ENCODE measurements around the gene TENM4. TPM values are rescaled to one million over a fixed set of nuclear protein-coding genes. Genes with fewer than 3 reads are reported as not detected.

Gene TENM4
- total and polyA plus RNA-seq, 2 of the 13 experiments (the other 11 are each of a cell fraction or from before 2014, with no cell fraction given) = not detected

GRCh38 chr11:78800096-78800690, 640.6 kb downstream of the TENM4 start:
- BruUV-seq (replicated peaks) = no TSS peak
- intact Hi-C loops (cut with micrococcal nuclease; ENCODE audit: unreplicated experiment) (no loop called here), in situ Hi-C loops (cut with HindIII; ENCODE audit: extremely low pct_ligation_motif_present, low pct_unique_long_range_greater_than_20kb) (no loop called here)
- CTCF ChIA-PET (ENCODE audit: low intra/inter-chr PET ratio, low total read pairs) = no interaction called here
- no peaks in the 10 kb centered on the region; a peak in 2 of 5 replicates for H3K27me3 ChIP-seq (ENCODE audit: control insufficient read depth in 1 of 2, insufficient read depth in 2 of 2, low read length in 2 of 2)
- ATAC-seq (no peak), DNase-seq (ENCODE audit: low spot score) (no peak), FAIRE-seq (no peak)
- H2AFZ ChIP-seq (ENCODE audit: low read length) = no peak overlapping the region
- H3K36me3 ChIP-seq (replicated peaks in 1 of 2; ENCODE audit: control insufficient read depth in 1 of 2, insufficient read depth in 2 of 2, low read length in 2 of 2) = no peaks in the 10 kb centered on the region
- 11% methylated on average over 4 of the region's 4 CpGs for WGBS (ENCODE audit: low lambda C conversion rate)
- no peak overlapping the region for H3K27ac ChIP-seq (ENCODE audit: extremely low read length, insufficient read depth, low read length)
- TF ChIP-seq NFRKB (IDR thresholded peaks at IDR 0.05) = no peak
- TF ChIP-seq ZNF367 (CRISPR knock-in tag; IDR thresholded peaks at IDR 0.05; ENCODE audit: borderline replicate concordance) = no peak
- TF ChIP-seq ESRRA (CRISPR knock-in tag; IDR thresholded peaks at IDR 0.05; ENCODE audit: low read depth) = no peak
- no peak for TF ChIP-seq IRX3 (CRISPR knock-in tag; IDR thresholded peaks at IDR 0.05; ENCODE audit: borderline replicate concordance, low read depth)
- no peak for TF ChIP-seq NFE2 (CRISPR knock-in tag; IDR thresholded peaks at IDR 0.05)
- TF ChIP-seq SALL1 (CRISPR knock-in tag; IDR thresholded peaks at IDR 0.05) = no peak
- no peak for TF ChIP-seq HMG20B (CRISPR knock-in tag; conservative IDR thresholded peaks at IDR 0.05)
- TF ChIP-seq ZNF503 (CRISPR knock-in tag; IDR thresholded peaks at IDR 0.05) = no peak
- TF ChIP-seq SYNCRIP (IDR thresholded peaks at IDR 0.05; ENCODE audit: insufficient read depth, low read depth, low read length) = no peak
- TF ChIP-seq GPN1 (CRISPR knock-in tag; IDR thresholded peaks at IDR 0.05; ENCODE audit: borderline replicate concordance) = no peak
- TF ChIP-seq MLX (CRISPR knock-in tag; IDR thresholded peaks at IDR 0.05) = no peak
- POLR2A ChIA-PET = no interaction called here
- no peak overlapping the region for H3K4me2 ChIP-seq (ENCODE audit: low read depth, low read length)
- H3K79me2 ChIP-seq (ENCODE audit: insufficient read depth, low read length) = no peaks in the 10 kb centered on the region
- no peak overlapping the region for H3K4me3 ChIP-seq (replicated peaks in 1 of 3; ENCODE audit: insufficient read depth in 1 of 3, low read depth in 2 of 3, low read length in 3 of 3)
- no peak overlapping the region for H3K9ac ChIP-seq (ENCODE audit: insufficient read depth, low read depth, low read length)
- H3K9me3 ChIP-seq (ENCODE audit: low read length) = no peaks in the 10 kb centered on the region
- no peaks in the 10 kb centered on the region for H3K4me1 ChIP-seq (ENCODE audit: insufficient read depth, low read length)
- H4K20me1 ChIP-seq (ENCODE audit: insufficient read depth, low read length) = no peaks in the 10 kb centered on the region

Measured in HepG2 (cell line).